Measurements from ENCODE around the gene L1TD1. TPM values are rescaled to one million over a fixed set of nuclear protein-coding genes. Genes with fewer than 3 reads are reported as not detected.

L1TD1 gene
- total and polyA plus RNA-seq, 11 donors, result 0.12 to 0.29 (median 0.14) TPM; not detected in 8

- Histone ChIP-seq H3K4me1 (no peaks in the 10 kb centered on the region), H3K9me3 (no peaks in the 10 kb centered on the region), H3K4me3 (no peak overlapping the region), H3K27ac (no peak overlapping the region), H3K27me3 (no peaks in the 10 kb centered on the region), H3K36me3 (no peaks in the 10 kb centered on the region)
- no peak for ATAC-seq
- TF ChIP-seq CTCF (IDR thresholded peaks at IDR 0.05) (no peak), POLR2A (IDR thresholded peaks at IDR 0.05) (no peak)
- no peak for DNase-seq
- WGBS, 4 donors, result 50 to 71% (median 68%) methylated on average over 4 of the region's 4 CpGs
- intact Hi-C loops (cut with DNase I), result no loop called here
Measured at GRCh38 chr1:62228883-62229187, 34.2 kb downstream of the L1TD1 start.

GRCh38 chr1:62229468-62229867 lies 34.8 kb downstream of the L1TD1 start:
- no peaks in the 10 kb centered on the region for H3K4me1 ChIP-seq
- intact Hi-C loops (cut with DNase I), result no loop called here
- no peaks in the 10 kb centered on the region for H3K36me3 ChIP-seq
- WGBS, 4 donors, result 87 to 94% (median 89%) methylated on average over 3 of the region's 3 CpGs
- H3K27ac ChIP-seq, result no peak overlapping the region
- H3K4me3 ChIP-seq, result no peak overlapping the region
- ATAC-seq (no peak), DNase-seq (no peak)
- no peaks in the 10 kb centered on the region for H3K27me3 ChIP-seq
- TF ChIP-seq POLR2A (IDR thresholded peaks at IDR 0.05), result no peak
- TF ChIP-seq CTCF (IDR thresholded peaks at IDR 0.05), result no peak
- H3K9me3 ChIP-seq, result no peaks in the 10 kb centered on the region

- no peaks in the 10 kb centered on the region for H3K9me3 ChIP-seq
- no peaks in the 10 kb centered on the region for H3K27me3 ChIP-seq
- H3K4me1 ChIP-seq, result no peaks in the 10 kb centered on the region
- H3K4me3 ChIP-seq, result no peak overlapping the region
- DNase-seq, result peak in 1 of 5 donors; percentile 16
- no peaks in the 10 kb centered on the region for H3K36me3 ChIP-seq
- H3K27ac ChIP-seq, result no peak overlapping the region
- no peak for ATAC-seq
- no peak for TF ChIP-seq POLR2A (IDR thresholded peaks at IDR 0.05)
- no peak for TF ChIP-seq CTCF (IDR thresholded peaks at IDR 0.05)
- WGBS, 4 donors, result 13 to 28% (median 17%) methylated on average over 2 of the region's 2 CpGs
- intact Hi-C loops (cut with DNase I), result no loop called here
Measured at GRCh38 chr1:62229932-62230331, 35.3 kb downstream of the L1TD1 start.

GRCh38 chr1:62230718-62231117 lies 36.1 kb downstream of the L1TD1 start:
- no peaks in the 10 kb centered on the region for H3K9me3 ChIP-seq
- no peaks in the 10 kb centered on the region for H3K4me1 ChIP-seq
- H3K4me3 ChIP-seq, result no peak overlapping the region
- intact Hi-C loops (cut with DNase I), result no loop called here
- H3K27ac ChIP-seq, result no peak overlapping the region
- H3K36me3 ChIP-seq, result no peaks in the 10 kb centered on the region
- no peak for ATAC-seq
- WGBS, 4 donors, result 93 to 94% (median 93%) methylated on average over 5 of the region's 5 CpGs
- DNase-seq, result no peak
- H3K27me3 ChIP-seq, result no peaks in the 10 kb centered on the region
- TF ChIP-seq CTCF (IDR thresholded peaks at IDR 0.05) (no peak), POLR2A (IDR thresholded peaks at IDR 0.05) (no peak)
